Measurements from ENCODE around the gene COL20A1.

DNA sequence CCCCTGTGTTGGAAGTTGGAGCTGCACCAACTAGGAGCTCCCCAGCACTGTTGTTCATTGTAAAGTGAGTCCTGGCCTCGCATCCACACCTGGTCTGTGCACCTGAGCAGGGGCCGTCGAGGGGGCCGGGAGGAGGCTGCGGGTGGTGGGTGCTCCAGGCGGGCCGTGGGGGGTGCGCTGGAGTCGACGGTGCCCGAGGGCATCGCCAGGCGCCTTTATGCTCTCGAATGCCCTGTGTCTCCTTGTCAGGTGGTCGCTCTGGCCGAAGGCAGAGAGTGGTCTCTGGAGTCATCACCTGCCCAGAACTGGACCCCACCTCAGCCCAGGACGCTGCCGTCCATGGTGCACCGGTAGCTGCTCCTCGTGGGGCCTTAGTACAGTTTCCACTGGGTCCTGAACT is 16.0 kb upstream of the COL20A1 start:
- TF ChIP-seq POLR2AphosphoS5 (IDR thresholded peaks at IDR 0.05; ENCODE audit: low read depth, low read length): no peak
- TF ChIP-seq TAF1 (IDR thresholded peaks at IDR 0.05; ENCODE audit: borderline replicate concordance, insufficient read depth, low read length): no peak
- TF ChIP-seq, protein P1, sequence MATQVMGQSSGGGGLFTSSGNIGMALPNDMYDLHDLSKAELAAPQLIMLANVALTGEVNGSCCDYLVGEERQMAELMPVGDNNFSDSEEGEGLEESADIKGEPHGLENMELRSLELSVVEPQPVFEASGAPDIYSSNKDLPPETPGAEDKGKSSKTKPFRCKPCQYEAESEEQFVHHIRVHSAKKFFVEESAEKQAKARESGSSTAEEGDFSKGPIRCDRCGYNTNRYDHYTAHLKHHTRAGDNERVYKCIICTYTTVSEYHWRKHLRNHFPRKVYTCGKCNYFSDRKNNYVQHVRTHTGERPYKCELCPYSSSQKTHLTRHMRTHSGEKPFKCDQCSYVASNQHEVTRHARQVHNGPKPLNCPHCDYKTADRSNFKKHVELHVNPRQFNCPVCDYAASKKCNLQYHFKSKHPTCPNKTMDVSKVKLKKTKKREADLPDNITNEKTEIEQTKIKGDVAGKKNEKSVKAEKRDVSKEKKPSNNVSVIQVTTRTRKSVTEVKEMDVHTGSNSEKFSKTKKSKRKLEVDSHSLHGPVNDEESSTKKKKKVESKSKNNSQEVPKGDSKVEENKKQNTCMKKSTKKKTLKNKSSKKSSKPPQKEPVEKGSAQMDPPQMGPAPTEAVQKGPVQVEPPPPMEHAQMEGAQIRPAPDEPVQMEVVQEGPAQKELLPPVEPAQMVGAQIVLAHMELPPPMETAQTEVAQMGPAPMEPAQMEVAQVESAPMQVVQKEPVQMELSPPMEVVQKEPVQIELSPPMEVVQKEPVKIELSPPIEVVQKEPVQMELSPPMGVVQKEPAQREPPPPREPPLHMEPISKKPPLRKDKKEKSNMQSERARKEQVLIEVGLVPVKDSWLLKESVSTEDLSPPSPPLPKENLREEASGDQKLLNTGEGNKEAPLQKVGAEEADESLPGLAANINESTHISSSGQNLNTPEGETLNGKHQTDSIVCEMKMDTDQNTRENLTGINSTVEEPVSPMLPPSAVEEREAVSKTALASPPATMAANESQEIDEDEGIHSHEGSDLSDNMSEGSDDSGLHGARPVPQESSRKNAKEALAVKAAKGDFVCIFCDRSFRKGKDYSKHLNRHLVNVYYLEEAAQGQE (IDR thresholded peaks at IDR 0.05; ENCODE audit: insufficient read depth in 1 of 2, low read depth in 2 of 2, low read length in 2 of 2): no peak
- no peak for TF ChIP-seq FOXP2 (optimal IDR thresholded peaks at IDR 0.05; ENCODE audit: borderline replicate concordance, extremely low read depth, extremely low read length, insufficient read depth)

Measured in PFSK-1 (cell line).